HG03103 (cell line): Measurements from ENCODE around the gene RABAC1.

Experiments
- ATAC-seq: cut with Tn5 transposase; IDR thresholded peaks from one replicate; pipeline ENCODE4 v1.9.1; 2021; ENCODE audit warnings: low read depth; ENCODE audit not compliant: unreplicated experiment

RABAC1 gene

GRCh38 chr19:41990615-41991014, 31.5 kb upstream of the RABAC1 start:
- no peak for ATAC-seq

GRCh38 chr19:41990028-41990427, 30.9 kb upstream of the RABAC1 start:
- no peak for ATAC-seq

GRCh38 chr19:41988947-41989346, 29.8 kb upstream of the RABAC1 start:
- no peak for ATAC-seq

GRCh38 chr19:41987141-41987860, 28.2 kb upstream of the RABAC1 start:
- no peak for ATAC-seq

- no peak for ATAC-seq
Measured at GRCh38 chr19:41984961-41985360, 25.8 kb upstream of the RABAC1 start.

- no peak for ATAC-seq
Measured at GRCh38 chr19:41981724-41982123, 22.6 kb upstream of the RABAC1 start.

- ATAC-seq, result no peak
Measured at GRCh38 chr19:41978470-41978869, 19.3 kb upstream of the RABAC1 start.

- ATAC-seq, result no peak
Measured at GRCh38 chr19:41977916-41978315, 18.8 kb upstream of the RABAC1 start.

- ATAC-seq, result no peak
Measured at GRCh38 chr19:41974652-41975051, 15.5 kb upstream of the RABAC1 start.

GRCh38 chr19:41971363-41971762, 12.2 kb upstream of the RABAC1 start:
- no peak for ATAC-seq

- ATAC-seq, result no peak
Measured at GRCh38 chr19:41969772-41970458, 10.8 kb upstream of the RABAC1 start.

GRCh38 chr19:41968751-41969595, 9.9 kb upstream of the RABAC1 start:
- no peak for ATAC-seq

GRCh38 chr19:41967054-41967783, 8.1 kb upstream of the RABAC1 start:
- no peak for ATAC-seq

GRCh38 chr19:41965106-41965505, 6.0 kb upstream of the RABAC1 start:
- ATAC-seq, result no peak

GRCh38 chr19:41960973-41961372, 1.9 kb upstream of the RABAC1 start:
- no peak for ATAC-seq

- ATAC-seq, result no peak
Measured at GRCh38 chr19:41958367-41959055, 610 bp downstream of the RABAC1 start.

GRCh38 chr19:41957838-41958366, 1.2 kb downstream of the RABAC1 start:
- ATAC-seq, result no peak

- no peak for ATAC-seq
Measured at GRCh38 chr19:41957161-41957837, 1.8 kb downstream of the RABAC1 start.

- ATAC-seq, result no peak
Measured at GRCh38 chr19:41956621-41957020, 2.5 kb downstream of the RABAC1 start.
